CD4-positive, alpha-beta T cell treated with Interleukin-2 at 100 ng/mL for 4 hours (primary cell): ENCODE measurements around the gene RAB6D.
"Not testable (repeated sequence)": the region's sequence is repeated elsewhere in the genome, so short reads cannot be mapped to it uniquely, and the experiment has no call there.

ENCODE experiments used
- DNase-seq: peaks from one replicate; pipeline ENCODE4 v3.0.0-alpha.2; 2020; ENCODE audit warnings: low spot score

RAB6D gene

GRCh38 chr2:131363703-131364186 is at the start of gene RAB6D:
RAB6D (minus strand) TSS chr2:131364168; CDS start chr2:131363720, 448 bp downstream.
- not testable (repeated sequence) for DNase-seq

GRCh38 chr2:131413148-131413747 is 49.3 kb upstream of the RAB6D start:
- DNase-seq = peak; percentile 56

DNA sequence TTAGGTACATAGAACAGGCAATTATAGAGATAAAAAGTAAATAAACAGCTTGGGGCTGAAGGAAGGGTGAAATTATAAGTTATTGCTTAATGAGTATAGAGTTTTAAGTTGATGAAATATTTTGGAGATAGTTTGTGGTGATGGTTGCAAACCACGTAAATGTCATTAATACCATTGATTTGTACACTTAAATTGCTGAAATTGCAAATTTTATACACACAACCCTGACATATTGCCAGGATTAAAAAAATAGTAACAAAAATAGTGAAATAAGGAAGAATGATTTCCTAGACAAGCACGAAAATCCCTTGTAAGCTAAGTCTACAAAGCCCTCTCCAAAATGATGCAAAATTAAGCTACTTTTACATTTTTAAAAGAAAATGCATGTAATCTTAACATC is 46.2 kb upstream of the RAB6D start:
- DNase-seq = no peak

- no peak for DNase-seq
Measured at GRCh38 chr2:131408778-131409177, 44.8 kb upstream of the RAB6D start.

DNA sequence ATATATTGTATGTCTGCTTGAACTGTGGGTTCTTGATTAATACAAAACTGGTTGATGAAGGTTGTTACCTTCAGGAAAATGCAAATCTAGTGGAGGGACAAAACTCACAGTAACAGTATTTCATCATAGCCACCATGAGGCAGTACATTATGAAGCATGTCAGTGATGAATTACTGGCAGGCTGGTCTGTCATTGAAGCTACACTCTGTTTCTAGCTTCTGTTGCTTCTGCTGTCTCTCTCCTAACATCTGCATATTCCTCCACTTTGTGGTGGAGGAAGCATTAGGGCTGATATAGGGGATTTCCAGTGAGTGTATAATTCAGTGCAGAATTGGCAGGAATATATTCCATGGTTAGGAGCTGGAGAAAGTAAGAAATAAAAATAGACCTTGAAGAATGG is 44.2 kb upstream of the RAB6D start:
- DNase-seq = no peak

DNA sequence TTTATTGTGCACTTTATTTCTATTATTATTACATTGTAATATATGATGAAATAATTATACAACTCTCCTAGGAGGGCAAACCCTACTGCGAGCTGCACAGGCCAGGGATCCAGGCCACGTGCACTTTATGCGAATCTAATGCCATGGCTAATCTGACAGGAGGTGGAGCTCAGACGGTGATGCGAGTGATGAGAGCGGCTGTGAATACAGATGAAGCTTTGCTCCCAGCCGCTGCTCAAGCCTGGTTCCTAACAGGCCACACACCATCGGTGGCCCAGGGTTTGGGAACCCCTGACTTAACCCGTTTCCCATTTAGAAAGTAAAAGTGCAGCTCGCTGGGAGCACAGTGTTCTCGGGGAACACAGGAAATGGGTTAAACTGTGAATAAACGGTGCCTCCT is 40.8 kb upstream of the RAB6D start:
- DNase-seq = no peak

DNA sequence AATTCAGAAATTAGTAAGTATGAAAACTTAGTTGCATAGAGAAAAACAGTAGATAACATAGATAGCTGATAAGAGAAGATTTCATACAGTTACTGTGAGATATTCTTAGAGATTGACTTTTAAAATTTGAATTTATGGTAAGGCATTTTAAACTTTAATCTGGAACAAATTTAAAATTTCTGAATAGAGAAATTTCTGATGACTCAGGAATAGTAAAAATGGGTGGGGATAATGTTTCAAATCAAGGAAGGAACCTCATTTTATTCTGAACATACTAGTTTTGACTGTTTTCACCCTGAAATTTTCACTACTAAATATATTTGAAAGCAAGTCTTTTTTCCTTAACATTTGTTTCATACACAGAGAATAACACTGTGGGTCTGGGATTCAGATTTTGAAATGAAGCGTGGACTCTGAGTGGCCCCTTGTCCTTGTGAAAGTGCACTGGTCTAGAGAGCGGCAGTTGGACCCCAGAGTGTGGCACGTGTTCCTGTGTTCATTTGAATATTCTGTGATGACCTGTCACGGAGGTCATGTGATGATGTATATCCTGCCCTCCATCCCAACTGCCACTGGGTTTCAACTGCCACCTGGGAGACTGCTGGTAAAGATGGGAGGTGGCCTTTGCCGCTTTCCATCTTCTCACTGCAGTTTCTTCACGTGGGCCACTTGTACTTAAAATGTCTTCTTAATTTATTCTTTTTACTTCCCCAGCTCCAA is 38.5 kb upstream of the RAB6D start:
- DNase-seq = no peak

- DNase-seq = no peak
Measured at GRCh38 chr2:131400849-131401248, 36.9 kb upstream of the RAB6D start.

DNA sequence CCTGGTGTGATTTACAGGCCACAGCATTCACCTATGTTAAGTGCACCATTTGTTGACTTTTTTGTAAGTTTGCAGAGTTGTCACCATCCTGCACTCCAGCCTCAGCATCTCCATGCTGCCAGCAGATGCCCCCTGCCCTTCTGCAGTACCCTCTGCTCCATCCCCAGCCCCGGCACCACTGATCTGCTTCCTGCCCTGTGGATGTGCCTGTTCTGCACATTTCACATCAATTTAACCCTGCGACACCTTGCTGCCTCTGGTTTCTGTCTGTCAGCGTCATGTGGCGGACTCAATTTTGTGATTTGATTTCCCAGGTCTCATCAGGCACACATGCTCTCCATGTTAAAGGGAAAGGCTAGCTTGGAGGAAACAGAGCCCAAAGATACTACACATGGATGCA is 36.5 kb upstream of the RAB6D start:
- not testable (repeated sequence) for DNase-seq

- DNase-seq = not testable (repeated sequence)
Measured at GRCh38 chr2:131396209-131396608, 32.2 kb upstream of the RAB6D start.

DNA sequence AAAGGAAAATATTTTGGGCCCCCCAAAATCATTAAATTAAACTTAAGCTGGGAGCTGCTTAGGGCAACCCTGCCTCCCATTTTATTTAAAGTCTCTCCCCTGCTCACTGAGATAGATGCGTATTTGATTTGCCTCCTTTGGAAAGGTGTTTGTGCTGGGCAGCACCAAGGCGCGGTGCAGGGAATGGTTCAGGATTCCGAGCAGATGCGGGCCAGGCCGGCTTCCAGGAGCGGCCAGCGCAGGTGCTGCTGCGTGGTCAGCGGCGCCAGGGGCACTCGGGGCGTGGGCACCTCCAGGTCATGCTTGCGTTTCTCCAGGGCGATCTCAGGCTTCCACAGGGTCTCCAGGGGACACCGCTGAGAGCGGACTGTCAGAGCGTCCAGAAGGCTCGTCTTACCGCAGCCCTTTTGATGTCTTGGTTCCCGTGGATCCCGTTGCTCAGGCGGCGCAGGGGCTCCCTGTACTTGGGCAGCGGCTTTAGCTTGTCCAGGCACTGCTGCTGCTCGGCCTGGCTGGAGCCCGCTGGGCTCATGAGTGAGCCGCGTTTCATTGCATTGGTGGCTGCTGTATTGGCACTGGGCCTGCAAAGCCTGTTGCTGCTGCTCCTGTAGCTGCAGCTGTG is 31.2 kb upstream of the RAB6D start:
- DNase-seq = not testable (repeated sequence)

GRCh38 chr2:131394147-131394931 is 30.4 kb upstream of the RAB6D start:
- no peak for DNase-seq

- DNase-seq = not testable (repeated sequence)
Measured at GRCh38 chr2:131391953-131392352, 28.0 kb upstream of the RAB6D start.

- DNase-seq = not testable (repeated sequence)
Measured at GRCh38 chr2:131391471-131391870, 27.5 kb upstream of the RAB6D start.

DNA sequence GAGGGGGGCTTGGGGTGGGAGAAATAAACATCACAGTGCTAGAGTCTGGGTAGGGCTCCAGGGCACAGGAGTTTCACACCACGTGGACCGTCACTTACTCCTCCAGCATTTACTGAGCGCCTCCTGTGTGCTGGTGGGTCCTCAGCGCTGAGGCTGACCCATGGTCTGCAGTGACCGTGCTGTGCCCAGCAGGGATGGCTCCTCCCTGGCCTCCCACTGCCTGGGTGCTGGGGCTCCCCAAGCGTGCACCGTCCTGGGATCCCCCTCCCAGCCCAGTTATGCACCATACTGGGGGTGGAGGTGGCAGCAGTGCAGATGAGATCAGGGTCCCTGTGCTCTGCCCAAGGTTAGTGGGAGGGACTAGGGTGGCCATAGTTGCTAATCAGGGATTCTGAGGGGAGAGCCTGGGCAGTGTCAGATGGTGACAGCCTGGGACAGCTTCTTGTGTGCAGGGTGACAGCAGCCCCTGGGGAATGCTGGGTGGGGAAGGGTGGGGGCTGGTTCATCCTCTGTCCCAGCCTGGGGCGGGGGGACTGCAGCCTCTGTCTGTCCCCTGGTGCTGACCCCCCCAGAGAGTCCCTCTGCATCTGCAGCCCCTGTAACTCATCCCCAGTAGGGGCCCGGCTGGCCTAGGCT is 26.6 kb upstream of the RAB6D start:
- not testable (repeated sequence) for DNase-seq

GRCh38 chr2:131389657-131390056 is 25.7 kb upstream of the RAB6D start:
- DNase-seq = no peak

GRCh38 chr2:131388834-131389233 is 24.9 kb upstream of the RAB6D start:
- not testable (repeated sequence) for DNase-seq

DNA sequence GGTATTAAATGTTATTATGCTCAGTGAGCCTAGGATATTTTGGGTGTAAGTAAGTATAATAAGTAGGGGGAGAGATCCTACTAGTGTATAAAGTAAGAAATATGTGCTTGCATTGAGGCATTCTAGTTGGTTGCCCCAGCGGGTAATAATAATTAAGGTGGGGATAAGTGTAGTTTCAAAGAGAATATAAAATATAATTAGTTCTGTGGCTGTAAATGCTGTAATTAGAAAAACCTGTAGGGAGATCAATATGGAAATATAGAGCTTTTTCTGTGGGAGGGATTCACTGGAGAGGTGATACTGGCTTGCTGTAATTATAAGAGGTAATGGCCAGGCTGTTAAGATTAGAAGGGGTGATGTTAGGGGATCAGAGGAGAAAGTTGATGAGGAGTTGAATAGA is 9.1 kb upstream of the RAB6D start:
- DNase-seq = not testable (repeated sequence)

DNA sequence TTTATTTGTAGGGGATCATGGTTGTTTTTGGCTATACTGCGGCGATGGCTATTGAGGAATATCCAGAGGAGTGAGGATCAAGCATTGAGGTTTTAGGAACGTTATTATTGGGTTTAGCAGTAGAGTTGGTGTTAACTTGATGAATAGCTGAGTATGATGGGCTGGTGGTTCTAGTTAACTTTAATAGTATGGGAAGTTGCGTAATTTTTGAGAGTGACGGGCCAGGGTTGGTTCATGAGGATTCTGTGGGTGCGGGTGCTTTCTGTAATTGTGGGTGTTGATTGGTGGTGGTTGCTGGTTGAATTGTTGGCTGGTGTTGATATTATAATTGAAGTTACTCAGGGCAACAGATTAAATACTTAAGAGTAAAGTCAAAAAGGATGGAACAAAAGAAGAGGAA is 6.0 kb upstream of the RAB6D start:
- DNase-seq = no peak

DNA sequence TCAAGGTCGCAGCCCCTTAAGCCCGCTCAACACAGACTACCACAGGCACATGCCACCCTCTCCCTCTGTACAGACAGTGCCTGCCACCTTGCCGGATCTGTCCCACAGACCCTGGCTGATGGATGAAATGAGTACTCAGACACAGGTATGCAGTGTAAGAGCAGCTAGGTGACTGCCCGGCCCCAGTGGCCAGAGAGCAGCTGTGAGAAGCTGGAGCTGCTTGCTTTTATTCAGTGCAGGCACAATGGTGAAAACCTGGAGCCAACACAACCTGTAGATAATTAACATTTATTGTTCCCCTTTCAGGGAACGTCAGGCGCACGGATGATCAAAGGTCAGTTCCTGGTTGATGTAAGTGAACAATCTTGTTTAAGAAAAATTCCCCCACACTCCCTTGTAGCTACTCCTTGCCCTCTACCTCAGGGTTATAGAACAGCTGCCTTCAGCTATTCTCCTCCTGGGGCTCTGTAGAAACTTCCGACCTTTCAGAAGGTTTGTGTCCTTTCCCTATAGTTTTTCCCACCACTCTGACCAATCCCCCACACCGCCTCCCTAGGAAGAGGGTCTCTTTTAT is 4.6 kb upstream of the RAB6D start:
- DNase-seq = not testable (repeated sequence)

DNA sequence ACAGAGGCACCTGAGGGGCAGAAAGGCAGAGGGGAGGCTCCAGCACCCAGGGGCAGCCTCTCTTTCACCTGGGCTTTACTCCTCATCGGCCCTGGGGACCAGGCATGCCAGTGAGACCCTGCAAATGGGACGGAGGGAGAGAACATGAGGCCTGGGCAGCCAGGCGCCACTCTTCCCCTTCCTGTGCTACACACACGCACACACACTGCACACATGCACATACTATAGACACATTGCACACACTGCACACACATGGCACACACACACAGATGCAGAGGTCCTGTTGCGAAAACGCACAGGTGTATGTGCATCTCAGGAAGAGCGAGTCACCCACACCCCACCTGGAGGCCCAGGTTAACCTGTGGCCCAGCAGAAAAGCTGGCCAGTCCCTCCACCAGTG is 3.4 kb upstream of the RAB6D start:
- DNase-seq = no peak

GRCh38 chr2:131366643-131367042 is 2.7 kb upstream of the RAB6D start:
- DNase-seq = no peak
